ENCODE measurements around the gene MFN2.
A peak's percentile ranks its signal among the peaks of the same experiment; 100 is the strongest.
"Not testable (repeated sequence)": the region's sequence is repeated elsewhere in the genome, so short reads cannot be mapped to it uniquely, and the experiment has no call there.

MFN2 gene

GRCh38 chr1:12028957-12029511, 48.8 kb downstream of the MFN2 start:
- no peak for DNase-seq

GRCh38 chr1:12029720-12030339, 49.6 kb downstream of the MFN2 start:
- no peak for DNase-seq

- peak in 1 of 4 experiments; percentile 18 for DNase-seq
Measured at GRCh38 chr1:12031039-12031980, 51.1 kb downstream of the MFN2 start.

- DNase-seq: no peak
Measured at GRCh38 chr1:12032161-12032621, 51.9 kb downstream of the MFN2 start.

GRCh38 chr1:12033441-12033840, 53.2 kb downstream of the MFN2 start:
- not testable (repeated sequence) for DNase-seq

- DNase-seq: no peak
Measured at GRCh38 chr1:12034381-12034801, 54.1 kb downstream of the MFN2 start.

GRCh38 chr1:12035312-12035711, 55.1 kb downstream of the MFN2 start:
- no peak for DNase-seq

GRCh38 chr1:12037486-12038355, 57.5 kb downstream of the MFN2 start:
- DNase-seq: no peak

- DNase-seq: no peak
Measured at GRCh38 chr1:12038356-12039163, 58.3 kb downstream of the MFN2 start.

GRCh38 chr1:12039164-12039525, 58.9 kb downstream of the MFN2 start:
- DNase-seq: no peak

- DNase-seq: not testable (repeated sequence)
Measured at GRCh38 chr1:12039824-12040456, 59.7 kb downstream of the MFN2 start.

- DNase-seq: no peak
Measured at GRCh38 chr1:12040457-12041051, 60.3 kb downstream of the MFN2 start.

GRCh38 chr1:12044187-12044877, 64.1 kb downstream of the MFN2 start:
- not testable (repeated sequence) for DNase-seq

- DNase-seq: no peak
Measured at GRCh38 chr1:12046749-12047119, 66.5 kb downstream of the MFN2 start.

GRCh38 chr1:12047120-12047876, 67.1 kb downstream of the MFN2 start:
- DNase-seq: no peak

- no peak for DNase-seq
Measured at GRCh38 chr1:12048372-12048771, 68.1 kb downstream of the MFN2 start.

GRCh38 chr1:12049616-12050015, 69.4 kb downstream of the MFN2 start:
- no peak for DNase-seq

GRCh38 chr1:12051361-12051760, 71.1 kb downstream of the MFN2 start:
- DNase-seq: no peak

GRCh38 chr1:12052008-12052573, 71.8 kb downstream of the MFN2 start:
- DNase-seq: no peak
